DMS 273 (cell line): ENCODE measurements around the gene HAO2.
A peak's percentile ranks its signal among the peaks of the same experiment; 100 is the strongest.
"Not testable (repeated sequence)": the region's sequence is repeated elsewhere in the genome, so short reads cannot be mapped to it uniquely, and the experiment has no call there.

Source experiments
- DNase-seq: peaks from one replicate; lab custom pipeline; 2025; ENCODE audit not compliant: unreplicated experiment; lab: John Stamatoyannopoulos, UW

HAO2 gene

GRCh38 chr1:119341372-119341947, 27.1 kb upstream of the HAO2 start:
- no peak for DNase-seq

GRCh38 chr1:119345398-119345797, 23.2 kb upstream of the HAO2 start:
- DNase-seq: no peak

GRCh38 chr1:119347858-119348257, 20.7 kb upstream of the HAO2 start:
- no peak for DNase-seq

- no peak for DNase-seq
Measured at GRCh38 chr1:119348941-119349340, 19.6 kb upstream of the HAO2 start.

- not testable (repeated sequence) for DNase-seq
Measured at GRCh38 chr1:119350866-119351265, 17.7 kb upstream of the HAO2 start.

- no peak for DNase-seq
Measured at GRCh38 chr1:119351997-119352396, 16.6 kb upstream of the HAO2 start.

- DNase-seq: no peak
Measured at GRCh38 chr1:119353836-119354235, 14.7 kb upstream of the HAO2 start.

GRCh38 chr1:119358636-119359035, 9.9 kb upstream of the HAO2 start:
- no peak for DNase-seq

GRCh38 chr1:119359730-119360129, 8.9 kb upstream of the HAO2 start:
- no peak for DNase-seq

- DNase-seq: no peak
Measured at GRCh38 chr1:119361205-119361604, 7.4 kb upstream of the HAO2 start.

- DNase-seq: no peak
Measured at GRCh38 chr1:119361620-119362344, 6.8 kb upstream of the HAO2 start.

GRCh38 chr1:119363162-119363561, 5.4 kb upstream of the HAO2 start:
- no peak for DNase-seq

GRCh38 chr1:119364640-119365039, 3.9 kb upstream of the HAO2 start:
- no peak for DNase-seq

GRCh38 chr1:119366424-119366823, 2.2 kb upstream of the HAO2 start:
- no peak for DNase-seq

GRCh38 chr1:119367432-119368124, 1.0 kb upstream of the HAO2 start:
- peak; percentile 60 for DNase-seq

- DNase-seq: no peak
Measured at GRCh38 chr1:119370748-119371147, 2.2 kb downstream of the HAO2 start.

GRCh38 chr1:119371815-119372214, 3.2 kb downstream of the HAO2 start:
- DNase-seq: no peak

- DNase-seq: peak; percentile 88
Measured at GRCh38 chr1:119372503-119373086, 4.0 kb downstream of the HAO2 start.

GRCh38 chr1:119373465-119373864, 4.9 kb downstream of the HAO2 start:
- DNase-seq: no peak

- DNase-seq: no peak
Measured at GRCh38 chr1:119374208-119374874, 5.8 kb downstream of the HAO2 start.

GRCh38 chr1:119375366-119375765, 6.8 kb downstream of the HAO2 start:
- DNase-seq: no peak
